DLD1 (cell line): Measurements from ENCODE around the gene FKBP11.

Experiments
- in situ Hi-C: cut with HindIII; loops from 2 replicates; pipeline ENCODE4 v1.10.0; 2017; ENCODE audit warnings: low sequenced_read_pairs

The FKBP11 gene

DNA sequence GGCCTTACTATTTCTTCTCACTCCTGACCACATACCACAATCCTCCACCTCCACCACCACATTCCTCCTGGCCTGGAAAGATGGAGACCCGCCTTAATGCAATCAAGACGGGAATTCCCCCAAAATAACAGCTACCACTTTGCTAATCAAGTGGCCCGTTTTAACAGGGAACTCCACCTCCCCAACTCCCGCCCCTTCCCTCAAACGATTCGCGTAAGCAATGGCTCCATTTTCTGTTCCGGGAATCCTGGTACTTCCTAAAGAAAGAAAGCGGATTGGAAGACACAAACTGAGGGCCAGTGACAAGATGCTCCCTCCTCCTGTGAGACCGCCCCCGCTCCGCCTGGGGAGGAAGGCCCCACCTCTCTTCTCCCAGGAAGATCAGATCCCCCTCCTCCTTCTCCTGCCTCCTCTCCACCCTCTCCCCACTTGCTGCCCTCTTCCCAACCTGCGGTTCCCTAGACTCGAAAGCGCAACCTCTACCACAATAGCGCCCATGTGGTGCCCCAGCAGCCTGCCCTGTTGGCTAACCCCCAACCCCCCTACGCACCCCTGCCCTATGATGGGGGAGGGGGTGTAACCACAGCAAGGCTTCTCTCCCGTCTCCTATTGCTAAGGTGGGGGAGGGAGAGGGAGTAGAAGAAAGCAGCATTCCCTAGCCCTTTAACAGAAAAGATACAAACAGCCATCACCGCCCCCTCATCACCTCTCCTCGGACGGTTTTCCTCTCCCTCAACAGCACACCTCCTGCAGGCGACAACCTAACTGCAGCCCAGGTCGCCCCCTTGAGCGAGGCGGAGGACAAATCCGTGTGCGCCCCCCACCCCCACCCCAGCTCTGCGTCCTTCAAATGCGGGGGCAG, 31.2 kb upstream of the FKBP11 start:
- in situ Hi-C loops: no loop called here

DNA sequence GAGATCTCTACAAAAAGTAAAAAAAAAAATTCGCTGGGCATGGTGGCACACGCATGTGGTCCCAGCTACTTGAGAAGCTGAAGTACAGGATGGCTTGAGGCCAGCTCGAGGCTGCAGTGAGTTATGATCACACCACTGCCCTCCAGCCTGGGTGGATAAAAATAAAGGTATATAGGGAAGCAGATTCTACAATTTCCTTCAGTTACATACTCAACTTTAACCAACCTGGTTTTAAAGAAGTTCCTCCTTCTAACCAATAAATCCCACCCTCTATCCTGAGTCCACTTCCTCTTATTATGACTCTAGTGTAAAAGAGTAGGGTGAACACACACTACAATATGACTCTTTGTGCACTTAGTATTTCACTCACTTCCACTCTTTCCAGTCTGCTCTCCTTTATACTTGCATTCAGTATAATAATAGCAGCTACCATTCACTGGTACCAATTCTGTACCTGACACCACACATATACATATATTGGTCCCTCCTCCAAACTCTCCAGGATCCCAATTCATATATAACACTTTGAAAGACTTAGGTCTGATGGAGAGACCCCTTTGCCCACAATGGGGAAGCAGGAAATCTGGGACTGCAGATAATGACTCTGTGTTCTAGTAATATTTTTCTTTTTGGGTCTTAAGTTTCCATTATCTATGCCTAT, 29.7 kb upstream of the FKBP11 start:
- in situ Hi-C loops: no loop called here

DNA sequence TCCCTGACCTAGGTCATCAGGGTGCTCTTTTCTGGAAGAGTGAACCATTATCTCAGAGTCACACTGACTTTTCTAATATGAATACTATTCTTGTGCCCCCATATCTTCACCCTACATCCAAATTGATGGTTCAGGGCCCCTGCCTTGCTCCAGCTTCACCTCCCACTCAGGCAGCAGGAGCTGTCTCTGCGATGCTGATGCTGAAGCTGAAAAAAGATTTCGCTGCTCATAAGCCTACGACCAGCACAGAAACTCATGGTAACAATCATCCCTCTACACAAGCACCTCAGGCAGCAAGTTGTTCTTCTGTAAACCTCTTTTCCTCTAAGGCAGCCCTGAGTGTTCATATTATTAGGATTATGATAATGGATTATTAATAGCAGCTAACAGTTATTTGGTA, 28.8 kb upstream of the FKBP11 start:
- in situ Hi-C loops: no loop called here

DNA sequence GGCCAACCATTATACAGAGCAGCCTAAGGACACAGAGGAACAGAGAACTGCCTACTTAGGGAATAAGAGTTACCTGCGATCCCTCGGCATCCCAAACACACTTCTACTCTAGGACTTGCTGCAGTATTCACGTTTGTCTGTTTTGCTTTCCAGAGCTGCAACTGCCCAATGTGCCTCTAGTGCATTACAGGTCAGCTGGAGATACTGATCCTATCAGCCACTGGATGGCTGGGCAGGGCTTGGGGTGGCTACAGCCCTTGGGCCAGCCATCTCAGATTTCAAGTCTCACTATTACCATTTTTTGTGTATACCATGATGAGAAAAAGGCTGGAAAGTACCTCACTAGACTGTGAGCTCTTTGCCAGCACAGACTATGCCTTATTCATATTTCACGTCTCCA, 27.4 kb upstream of the FKBP11 start:
- in situ Hi-C loops: no loop called here

DNA sequence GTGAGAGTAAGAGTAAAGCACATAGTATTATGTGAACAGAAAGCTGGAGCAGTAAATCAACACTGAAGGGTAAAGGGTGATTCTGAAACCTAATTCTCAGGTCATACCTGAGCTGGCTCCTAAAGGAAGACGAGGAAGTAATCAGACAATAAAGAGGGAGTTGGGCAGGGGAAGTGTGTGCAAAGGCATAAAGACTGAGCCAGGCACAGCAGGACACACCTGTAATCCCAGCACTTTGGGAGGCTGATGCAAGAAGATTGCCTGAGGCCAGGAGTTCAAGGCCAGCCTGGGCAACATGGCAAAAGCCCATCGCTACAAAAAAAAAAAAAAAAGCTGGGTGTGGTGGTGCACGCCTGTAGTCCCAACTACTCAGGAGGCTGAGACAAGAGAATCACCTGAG, 22.4 kb upstream of the FKBP11 start:
- in situ Hi-C loops: no loop called here

DNA sequence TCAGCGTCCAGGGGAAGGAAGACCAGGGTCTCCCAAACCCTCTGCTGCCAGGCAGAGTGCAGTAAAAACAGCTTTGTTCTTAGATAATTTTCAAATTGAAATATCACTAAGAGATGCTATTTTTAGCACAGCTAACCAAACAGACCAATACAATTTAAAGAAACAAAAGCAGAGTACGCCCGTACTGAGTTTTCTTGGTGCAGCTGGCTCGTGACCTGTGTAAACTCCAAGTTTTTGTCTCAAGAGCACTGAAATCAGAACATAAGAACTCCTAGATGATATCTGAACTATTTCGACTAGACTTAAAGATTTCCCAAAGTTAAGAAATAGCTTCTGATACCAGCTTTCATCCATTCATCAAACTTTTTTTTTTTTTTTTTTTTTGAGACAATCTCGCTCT, 21.7 kb upstream of the FKBP11 start:
- in situ Hi-C loops: no loop called here

DNA sequence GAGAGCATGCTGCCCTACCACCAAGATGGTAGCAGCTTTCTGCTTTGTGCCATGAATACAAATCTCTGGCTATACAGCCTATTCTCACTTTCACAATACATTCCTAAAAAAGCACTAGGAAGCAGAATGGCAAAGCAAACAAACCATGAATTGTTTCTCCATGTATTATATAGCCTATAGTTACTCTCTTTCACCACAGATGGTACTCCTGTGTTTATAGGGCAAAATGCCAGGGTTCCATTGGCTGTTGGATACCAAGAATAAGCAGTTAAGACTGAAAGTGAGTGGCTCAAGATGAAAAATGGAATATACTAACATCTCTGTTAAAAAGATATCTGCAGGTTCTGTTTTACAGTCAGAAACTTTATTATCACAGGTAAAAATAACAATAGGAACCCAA, 20.9 kb upstream of the FKBP11 start:
- in situ Hi-C loops: no loop called here

DNA sequence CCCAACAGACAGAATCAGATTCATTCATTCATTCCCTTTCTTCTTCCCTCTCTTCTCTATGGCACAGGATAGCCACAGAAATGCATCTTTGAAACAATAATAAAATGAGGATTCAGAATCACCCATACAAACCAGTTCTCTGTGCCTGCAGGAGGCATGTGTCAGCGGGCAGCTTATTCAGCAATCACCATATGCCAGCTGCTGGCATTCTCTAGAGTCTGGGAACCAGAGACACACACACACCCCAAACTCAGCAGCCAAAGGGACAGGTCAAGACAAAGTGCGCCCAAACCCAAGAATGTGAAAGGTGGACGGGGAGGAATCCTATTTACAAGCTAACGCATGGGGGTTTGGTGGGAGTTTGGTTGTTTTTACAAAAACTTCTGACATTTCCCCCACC, 17.9 kb upstream of the FKBP11 start:
- in situ Hi-C loops: no loop called here

DNA sequence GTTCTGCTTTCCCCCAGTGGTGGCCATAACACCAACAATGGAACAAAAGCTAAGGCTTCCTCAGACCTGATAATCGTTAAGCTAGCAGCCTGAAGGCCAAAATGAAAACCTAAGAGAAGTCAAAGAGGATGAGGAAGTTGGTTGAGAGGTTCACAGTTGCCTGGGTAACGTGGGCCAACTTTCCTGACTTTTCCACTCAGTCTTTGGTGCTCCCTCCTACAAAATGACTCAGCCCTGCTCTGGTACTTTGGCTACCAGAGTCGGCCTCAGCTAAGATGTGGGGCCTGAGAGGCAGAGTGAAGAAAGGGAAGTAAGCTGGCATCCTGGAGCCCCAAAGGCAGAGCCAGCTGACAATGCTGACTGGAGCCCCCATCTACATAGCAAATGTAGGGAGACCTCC, 14.9 kb upstream of the FKBP11 start:
- in situ Hi-C loops: no loop called here

DNA sequence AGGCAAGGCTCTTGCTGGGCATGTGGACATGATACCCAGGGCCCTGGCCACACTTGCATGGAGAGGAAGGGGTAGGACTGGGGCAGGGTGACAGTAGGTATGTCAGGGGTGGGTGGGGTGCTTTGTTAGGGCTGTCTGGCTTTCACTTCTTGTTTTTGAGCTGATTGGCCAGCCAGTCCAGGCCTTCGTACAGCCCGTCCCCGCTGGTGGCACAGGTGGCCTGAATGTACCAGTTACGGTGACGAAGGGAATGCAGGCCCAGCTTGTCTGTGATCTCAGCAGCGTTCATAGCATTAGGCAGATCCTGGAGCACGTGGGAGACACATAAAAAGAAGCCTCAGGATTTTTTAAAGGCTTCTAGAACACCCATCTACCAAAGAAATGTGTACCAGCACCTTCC, 13.5 kb upstream of the FKBP11 start:
- in situ Hi-C loops: no loop called here

DNA sequence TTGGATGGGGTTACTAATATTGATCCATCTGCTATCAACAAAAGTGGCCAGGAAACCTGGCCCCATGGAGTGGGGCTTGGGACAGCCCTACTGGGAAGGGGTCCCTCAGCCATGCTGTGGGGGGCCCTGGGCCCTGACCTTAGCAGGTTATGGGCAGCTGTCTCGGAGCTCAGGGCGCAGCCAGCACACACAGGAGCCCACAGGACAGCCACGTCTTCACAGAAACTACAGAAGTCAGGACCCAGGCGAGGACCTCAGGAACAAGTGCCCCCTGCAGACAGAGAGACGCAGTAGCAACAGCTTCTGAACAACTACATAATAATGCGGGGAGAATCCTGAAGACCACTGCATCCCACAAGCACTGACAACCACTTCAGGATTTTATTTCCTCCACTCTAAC, 11.9 kb upstream of the FKBP11 start:
- in situ Hi-C loops: no loop called here

DNA sequence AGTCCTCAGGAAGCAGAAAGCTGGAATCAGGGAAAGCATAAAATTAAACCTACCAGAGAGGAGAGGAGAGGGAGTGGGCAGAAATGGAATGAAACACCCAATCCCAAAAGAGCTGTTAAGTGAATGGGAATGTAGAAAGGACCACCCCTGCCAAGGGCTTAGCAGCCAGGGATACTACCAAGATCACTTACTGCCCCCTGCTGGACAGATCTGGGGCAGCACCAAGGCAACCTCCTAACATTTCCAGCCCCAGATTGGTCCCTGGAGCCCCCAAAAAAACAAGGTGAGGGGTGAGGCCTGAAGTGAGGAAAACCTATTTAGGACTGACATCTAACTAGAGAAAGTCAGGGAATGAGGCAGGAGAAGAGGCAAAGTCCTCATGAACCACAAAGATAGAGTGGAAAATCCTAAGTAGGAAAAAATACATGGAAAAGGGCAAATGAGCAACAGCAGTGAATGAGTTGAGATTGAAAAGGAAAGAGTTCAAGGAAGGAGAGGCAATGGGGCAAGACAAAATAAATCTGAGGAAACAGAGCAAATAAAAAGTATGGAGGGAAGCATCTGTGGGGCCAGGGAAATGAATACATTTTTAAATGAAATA, 11.2 kb upstream of the FKBP11 start:
- in situ Hi-C loops: no loop called here

DNA sequence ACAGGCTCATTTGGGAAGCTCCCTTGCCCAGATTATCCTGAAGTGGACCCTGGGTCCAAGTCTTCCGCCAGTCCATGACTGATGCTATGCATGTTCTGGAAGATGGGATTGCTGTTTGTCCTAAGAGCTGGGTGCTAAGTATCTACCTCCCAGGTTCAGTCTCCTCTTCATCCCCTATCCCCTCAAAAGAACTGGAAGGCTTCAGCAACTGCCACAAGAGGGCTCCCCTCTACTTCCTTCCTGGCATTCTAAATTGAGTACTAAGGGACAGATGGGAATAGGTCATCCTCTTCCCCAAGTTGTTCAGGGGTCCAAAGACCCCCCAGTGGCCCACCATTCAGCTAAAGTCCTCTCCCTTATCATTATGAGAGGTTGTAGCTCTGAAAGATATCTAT, 9.0 kb upstream of the FKBP11 start:
- in situ Hi-C loops: no loop called here

DNA sequence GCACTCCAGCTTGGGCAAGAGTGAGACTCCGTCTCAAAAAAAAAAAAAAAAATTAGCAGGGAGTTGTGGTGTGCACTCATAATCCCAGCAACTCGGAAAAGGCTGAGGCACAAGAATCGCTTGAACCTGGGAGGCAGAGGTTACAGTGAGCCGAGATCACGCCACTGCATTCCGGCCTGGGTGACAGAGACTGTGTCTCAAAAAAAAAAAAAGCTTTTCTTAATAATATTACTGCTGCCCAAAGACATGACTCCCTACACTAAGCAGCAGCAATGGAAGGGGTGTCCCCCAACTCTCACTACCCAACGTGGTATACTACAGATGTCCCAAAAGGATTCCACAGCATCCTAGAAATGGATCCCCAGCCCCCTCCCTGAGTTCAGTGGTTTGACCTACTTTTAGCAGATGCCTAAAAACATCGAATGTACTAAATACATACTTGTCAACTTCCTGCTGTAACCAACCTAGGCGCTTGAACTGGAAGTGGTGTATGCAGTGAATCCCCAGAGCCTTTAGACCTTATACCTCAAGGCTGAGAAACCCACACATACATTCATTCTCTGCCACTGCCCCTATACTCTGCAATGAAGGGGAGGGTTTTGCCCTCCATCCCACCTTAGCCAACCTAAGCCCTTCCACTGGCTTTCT, 8.5 kb upstream of the FKBP11 start:
- in situ Hi-C loops: no loop called here

DNA sequence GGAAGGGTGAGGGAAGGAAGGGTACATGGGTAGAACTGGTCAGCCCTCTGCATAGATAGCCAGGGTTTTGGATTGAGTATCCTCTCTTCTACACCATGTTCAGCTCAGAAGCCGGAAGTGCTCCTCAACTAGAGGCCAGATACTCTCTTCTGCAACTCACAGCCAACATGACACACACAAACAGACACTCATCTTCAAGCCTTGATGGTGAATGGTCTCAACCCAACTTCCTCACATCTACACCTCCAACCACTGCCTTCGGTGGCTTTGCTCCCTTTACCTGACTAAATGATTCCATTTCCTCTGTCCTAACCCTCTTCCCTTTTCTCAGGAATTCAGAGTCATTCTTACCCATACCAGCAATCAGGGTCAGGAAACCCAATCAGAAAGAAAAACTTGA, 7.6 kb upstream of the FKBP11 start:
- in situ Hi-C loops: no loop called here

DNA sequence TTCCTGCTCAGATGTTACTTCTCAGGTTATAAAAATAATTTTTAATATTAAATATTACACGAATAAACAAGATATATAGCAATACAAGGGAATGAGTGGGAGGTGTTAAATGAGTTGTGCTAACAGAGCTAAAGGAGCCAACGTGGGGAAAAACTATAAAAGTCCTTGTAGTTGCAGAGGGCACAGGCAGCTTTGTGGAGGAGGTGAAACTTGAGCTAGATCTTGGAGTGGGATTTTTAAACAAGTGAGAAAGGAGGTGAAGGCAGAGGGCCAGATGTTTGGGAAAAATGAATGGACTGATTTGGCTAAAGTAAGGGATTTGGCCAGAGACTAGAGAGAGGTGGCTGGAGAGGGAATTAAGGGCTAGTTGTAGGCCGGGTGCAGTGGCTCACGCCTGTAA, 5.2 kb upstream of the FKBP11 start:
- in situ Hi-C loops: no loop called here

DNA sequence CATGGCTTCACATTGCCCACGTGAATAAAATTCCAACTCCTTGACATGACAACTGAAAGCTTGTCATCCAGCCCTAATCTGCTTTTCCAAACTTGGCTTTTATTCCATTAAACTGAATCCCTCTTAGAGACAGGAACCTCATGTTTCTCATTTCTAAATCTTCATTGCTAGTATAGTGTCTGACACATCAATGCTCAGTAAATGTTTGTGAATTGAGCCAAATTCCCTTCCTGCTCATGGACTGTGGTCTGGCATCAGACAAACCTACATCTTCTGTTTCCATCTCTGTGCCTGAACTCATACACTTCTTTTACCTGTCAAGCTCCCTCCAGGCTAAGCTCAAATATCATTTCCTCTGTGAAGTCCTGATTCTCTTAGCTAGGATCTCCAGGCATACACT, 4.3 kb upstream of the FKBP11 start:
- in situ Hi-C loops: no loop called here

DNA sequence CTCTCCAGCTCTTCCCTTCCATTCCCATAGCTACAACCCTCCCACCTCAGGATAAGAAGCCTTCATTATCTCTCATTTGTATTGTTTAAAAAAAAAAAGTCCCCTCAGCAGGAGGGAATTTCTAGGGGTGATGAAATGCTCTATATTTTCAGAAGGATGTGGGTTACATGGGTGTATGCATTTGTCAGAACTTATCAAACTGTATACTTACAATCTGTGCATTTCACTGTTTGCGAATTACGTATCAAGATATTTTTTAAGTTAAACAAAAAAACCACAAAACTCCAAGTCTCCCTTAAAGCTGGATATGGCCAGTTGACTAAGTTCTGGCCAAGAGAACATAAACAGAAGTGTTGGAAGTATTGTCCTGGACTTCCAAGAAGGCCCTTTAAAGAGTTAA, 2.0 kb upstream of the FKBP11 start:
- in situ Hi-C loops: no loop called here

DNA sequence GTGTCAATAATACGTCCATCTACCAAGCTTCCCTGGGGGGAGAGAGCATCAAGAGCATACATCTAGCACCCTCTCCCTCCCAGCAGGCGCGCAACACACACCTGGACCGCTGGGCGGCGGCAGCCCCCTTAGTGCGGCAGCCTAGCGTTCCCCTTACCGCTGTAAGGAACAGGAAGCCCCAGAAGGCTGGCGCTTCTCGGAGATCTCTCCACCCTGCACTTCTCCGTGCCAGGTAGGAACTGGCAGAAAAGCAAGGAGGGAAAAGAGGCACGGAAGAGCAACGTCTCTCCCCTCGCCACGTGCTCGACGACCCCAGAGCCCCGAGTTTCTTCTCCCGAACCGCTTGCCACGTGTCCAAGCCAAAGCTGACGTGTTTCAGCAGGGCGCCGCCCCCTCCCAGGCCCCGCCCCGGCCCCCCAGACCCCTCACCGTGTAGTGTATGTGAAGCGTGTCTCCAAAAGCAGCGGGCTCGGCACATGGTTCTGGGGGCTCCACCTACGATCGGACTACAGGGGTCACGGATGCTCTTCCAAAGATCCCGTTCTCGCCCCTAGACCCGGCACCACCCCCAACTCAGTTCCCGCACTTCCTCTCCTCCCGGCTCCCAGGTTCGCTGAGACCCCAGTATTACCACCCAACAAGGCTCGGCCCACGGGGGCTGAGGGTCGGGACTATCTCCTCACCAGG, 532 bp downstream of the FKBP11 start:
- in situ Hi-C loops: no loop called here

DNA sequence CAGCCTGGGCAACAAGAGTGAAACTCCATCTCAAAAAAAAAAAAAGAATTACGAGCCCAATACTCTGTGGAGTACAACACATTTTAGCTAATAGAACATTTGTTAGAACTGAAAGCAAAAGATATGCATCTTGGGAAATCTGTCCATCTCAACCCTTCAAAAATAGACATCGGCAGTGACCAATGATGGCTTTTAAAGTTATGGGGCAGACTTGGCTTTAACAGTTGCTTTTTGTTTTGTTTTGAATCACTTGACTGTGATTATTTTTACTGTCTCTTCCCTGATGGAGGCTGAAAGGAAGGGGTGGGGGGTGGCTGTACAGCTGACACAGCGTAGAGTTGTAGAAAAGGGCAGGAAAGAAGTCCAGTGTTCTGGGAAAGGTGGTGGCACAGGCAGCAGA, 2.2 kb downstream of the FKBP11 start:
- in situ Hi-C loops: no loop called here

DNA sequence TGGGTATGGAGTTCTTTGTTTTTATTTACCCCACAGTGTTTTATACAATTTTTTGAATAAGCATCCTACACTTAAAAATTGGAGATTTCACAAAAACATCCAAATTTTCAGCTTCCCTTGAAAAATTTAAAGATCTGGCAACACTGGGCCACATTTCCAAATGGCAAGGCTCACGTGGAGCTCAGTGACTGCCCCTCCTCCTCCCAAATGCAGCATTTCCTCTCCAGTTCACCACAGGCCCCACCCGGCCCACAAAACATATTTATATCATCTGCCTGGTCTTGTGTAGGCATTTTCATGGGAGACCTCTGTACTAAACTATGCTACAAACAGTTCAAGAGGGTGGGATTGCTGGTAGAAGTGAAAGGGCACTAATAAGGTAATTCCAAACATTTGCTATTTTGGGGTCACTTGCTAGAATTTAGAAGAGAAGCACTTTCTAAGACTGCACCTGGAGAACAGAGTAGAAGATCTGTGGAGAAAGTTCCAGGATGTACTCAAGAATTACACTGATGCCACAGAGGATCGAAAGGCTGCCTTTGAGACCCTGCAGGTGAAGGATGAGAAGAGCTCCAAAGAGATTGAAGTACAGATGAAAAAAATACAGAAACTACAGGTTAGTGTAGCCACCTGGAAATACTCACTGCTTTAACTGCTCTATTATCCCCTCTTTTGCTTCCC, 7.3 kb downstream of the FKBP11 start:
- in situ Hi-C loops: no loop called here
